Uterus (tissue), 2 donors: ENCODE results near the gene FNDC11.

ENCODE experiments used
- POLR2A ChIP-seq, 2 donors: fragments of 450-650 bp; IDR thresholded peaks; one replicate each; pipeline ENCODE4 v1.6.1; 2016; ENCODE audit warnings: antibody characterized with exemption in 2 of 2, mild to moderate bottlenecking in 1 of 2, moderate library complexity in 1 of 2
- TF ChIP-seq, protein P1 (sequence below), 4 experiments: fragments of 200-600 bp in 2 of 4; fragments of 450-650 bp in 2 of 4; sonication (generic) in 2 of 4; IDR thresholded peaks; one replicate each; pipeline ENCODE4 v1.5.1; 2016 to 2019; ENCODE audit warnings: antibody characterized with exemption in 4 of 4, mild to moderate bottlenecking in 2 of 4, moderate library complexity in 1 of 4

DNA sequence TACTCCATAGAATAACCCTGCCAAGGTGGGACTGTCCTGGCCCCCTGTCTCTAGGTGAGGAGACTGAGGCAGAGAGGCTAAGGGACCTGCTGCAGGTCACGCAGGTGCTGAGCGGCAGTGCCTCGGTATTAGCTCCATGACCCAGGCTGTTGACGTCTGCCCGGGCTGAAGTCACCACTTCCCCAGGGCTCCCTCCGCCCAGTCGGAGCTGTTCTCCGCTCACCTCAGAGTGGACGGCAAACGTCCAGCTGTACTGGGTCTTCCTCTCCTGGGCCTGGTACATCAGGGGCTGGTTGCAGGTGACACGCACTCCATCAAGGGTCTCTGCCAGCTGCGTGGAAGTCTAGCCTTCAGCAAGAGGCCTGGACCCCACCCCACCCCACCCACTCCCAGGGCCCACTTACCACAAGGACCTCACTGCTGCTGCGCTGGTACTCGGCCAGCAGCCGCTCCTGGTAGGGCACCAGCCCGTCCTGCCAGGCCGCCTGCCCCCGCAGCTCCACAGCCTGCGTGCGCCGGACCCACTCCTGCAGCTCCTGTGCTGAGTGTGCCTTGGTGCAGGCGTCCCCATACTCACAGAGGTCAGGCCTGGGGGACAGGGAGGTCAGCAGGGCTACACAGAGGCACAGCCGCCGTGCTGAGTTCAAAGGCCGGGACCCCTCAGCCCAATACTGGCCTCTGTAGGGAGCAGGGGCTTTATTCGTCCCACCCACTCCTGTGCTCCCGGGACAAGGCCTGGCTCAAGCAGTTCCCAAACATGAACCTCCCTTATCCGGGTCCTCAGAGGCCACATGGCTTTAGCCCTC, 16.5 kb downstream of the FNDC11 start:
- TF ChIP-seq, protein P1, sequence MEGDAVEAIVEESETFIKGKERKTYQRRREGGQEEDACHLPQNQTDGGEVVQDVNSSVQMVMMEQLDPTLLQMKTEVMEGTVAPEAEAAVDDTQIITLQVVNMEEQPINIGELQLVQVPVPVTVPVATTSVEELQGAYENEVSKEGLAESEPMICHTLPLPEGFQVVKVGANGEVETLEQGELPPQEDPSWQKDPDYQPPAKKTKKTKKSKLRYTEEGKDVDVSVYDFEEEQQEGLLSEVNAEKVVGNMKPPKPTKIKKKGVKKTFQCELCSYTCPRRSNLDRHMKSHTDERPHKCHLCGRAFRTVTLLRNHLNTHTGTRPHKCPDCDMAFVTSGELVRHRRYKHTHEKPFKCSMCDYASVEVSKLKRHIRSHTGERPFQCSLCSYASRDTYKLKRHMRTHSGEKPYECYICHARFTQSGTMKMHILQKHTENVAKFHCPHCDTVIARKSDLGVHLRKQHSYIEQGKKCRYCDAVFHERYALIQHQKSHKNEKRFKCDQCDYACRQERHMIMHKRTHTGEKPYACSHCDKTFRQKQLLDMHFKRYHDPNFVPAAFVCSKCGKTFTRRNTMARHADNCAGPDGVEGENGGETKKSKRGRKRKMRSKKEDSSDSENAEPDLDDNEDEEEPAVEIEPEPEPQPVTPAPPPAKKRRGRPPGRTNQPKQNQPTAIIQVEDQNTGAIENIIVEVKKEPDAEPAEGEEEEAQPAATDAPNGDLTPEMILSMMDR (IDR thresholded peaks at IDR 0.05) = no peak
- no peak for TF ChIP-seq POLR2A (IDR thresholded peaks at IDR 0.05)
